ENCODE measurements around the gene FOXI1.
A peak's percentile ranks its signal among the peaks of the same experiment; 100 is the strongest.

The FOXI1 gene

GRCh38 chr5:170069512-170069911, 36.2 kb upstream of the FOXI1 start:
- ATAC-seq, result no peak
- TF ChIP-seq ZNF70 (CRISPR knock-in tag; IDR thresholded peaks at IDR 0.05) (no peak), ZC3H10 (CRISPR knock-in tag; IDR thresholded peaks at IDR 0.05) (no peak), SNAI2 (CRISPR knock-in tag; IDR thresholded peaks at IDR 0.05) (no peak), BACH2 (CRISPR knock-in tag; IDR thresholded peaks at IDR 0.05; ENCODE audit: borderline replicate concordance) (no peak), ISL1 (CRISPR knock-in tag; IDR thresholded peaks at IDR 0.05) (no peak), ZFP30 (CRISPR knock-in tag; IDR thresholded peaks at IDR 0.05) (no peak), ZNF565 (CRISPR knock-in tag; conservative IDR thresholded peaks at IDR 0.05; ENCODE audit: low read depth) (no peak), PATZ1 (CRISPR knock-in tag; IDR thresholded peaks at IDR 0.05; ENCODE audit: borderline replicate concordance) (no peak), ZNF8 (CRISPR knock-in tag; IDR thresholded peaks at IDR 0.05) (no peak), CSRNP3 (CRISPR knock-in tag; IDR thresholded peaks at IDR 0.05) (no peak), RARB (CRISPR knock-in tag; IDR thresholded peaks at IDR 0.05) (no peak), TOX (CRISPR knock-in tag; IDR thresholded peaks at IDR 0.05; ENCODE audit: borderline replicate concordance) (no peak)

- no peak for TF ChIP-seq ZNF8 (CRISPR knock-in tag; IDR thresholded peaks at IDR 0.05)
- no peak for TF ChIP-seq RARB (CRISPR knock-in tag; IDR thresholded peaks at IDR 0.05)
- TF ChIP-seq SNAI2 (CRISPR knock-in tag; IDR thresholded peaks at IDR 0.05), result no peak
- no peak for TF ChIP-seq TSHZ2 (CRISPR knock-in tag; IDR thresholded peaks at IDR 0.05)
- TF ChIP-seq PPARA (CRISPR knock-in tag; IDR thresholded peaks at IDR 0.05; ENCODE audit: borderline replicate concordance), result no peak
- TF ChIP-seq ZNF565 (CRISPR knock-in tag; conservative IDR thresholded peaks at IDR 0.05; ENCODE audit: low read depth), result no peak
- TF ChIP-seq TCF4 (CRISPR knock-in tag; IDR thresholded peaks at IDR 0.05; ENCODE audit: borderline replicate concordance), result no peak
- no peak for TF ChIP-seq OSR1 (CRISPR knock-in tag; IDR thresholded peaks at IDR 0.05)
- ATAC-seq, result peak; percentile 73
Observed at GRCh38 chr5:170070556-170071412, 34.9 kb upstream of the FOXI1 start.

- ATAC-seq, result no peak
Observed at GRCh38 chr5:170071748-170072147, 33.9 kb upstream of the FOXI1 start.

More at GRCh38 chr5:170071748-170072147, 33.9 kb upstream of the FOXI1 start:
- no peak for TF ChIP-seq GLIS3 (CRISPR knock-in tag; IDR thresholded peaks at IDR 0.05)
- TF ChIP-seq ZNF8 (CRISPR knock-in tag; IDR thresholded peaks at IDR 0.05), result no peak
- no peak for TF ChIP-seq CSRNP3 (CRISPR knock-in tag; IDR thresholded peaks at IDR 0.05)
- TF ChIP-seq ZC3H10 (CRISPR knock-in tag; IDR thresholded peaks at IDR 0.05), result no peak
- TF ChIP-seq ARNTL (CRISPR knock-in tag; IDR thresholded peaks at IDR 0.05; ENCODE audit: borderline replicate concordance, low read depth), result no peak
- TF ChIP-seq TCF4 (CRISPR knock-in tag; IDR thresholded peaks at IDR 0.05; ENCODE audit: borderline replicate concordance), result no peak
- no peak for TF ChIP-seq POU6F1 (CRISPR knock-in tag; IDR thresholded peaks at IDR 0.05; ENCODE audit: borderline replicate concordance, low read depth)
- TF ChIP-seq ISL1 (CRISPR knock-in tag; IDR thresholded peaks at IDR 0.05), result no peak
- no peak for TF ChIP-seq ZFP30 (CRISPR knock-in tag; IDR thresholded peaks at IDR 0.05)
- no peak for TF ChIP-seq CSDC2 (CRISPR knock-in tag; IDR thresholded peaks at IDR 0.05)
